Activated T-cell treated with anti-CD3 and anti-CD28 coated beads, Interleukin-2, amount 50 U/mL, for 4 hours (primary cell): Measurements from ENCODE around the gene CNTN5. TPM values are rescaled to one million over a fixed set of nuclear protein-coding genes. Genes with fewer than 3 reads are reported as not detected.

Source experiments
- ATAC-seq, 2 donors: fragments of 200-7000 bp; cut with Tn5 transposase; one replicate each; pipeline ENCODE4 v1.10.0; 2021
- DNase-seq: peaks from one replicate; pipeline ENCODE4 v3.0.0-alpha.2; 2020
- H3K27me3 Mint-ChIP-seq: one replicate; pipeline ENCODE4 v1.8.0; 2021; ENCODE audit warnings: low read depth, mixed read lengths
- H3K36me3 Mint-ChIP-seq: one replicate; pipeline ENCODE4 v1.8.0; 2022; ENCODE audit warnings: mixed read lengths; ENCODE audit not compliant: insufficient read depth
- H3K4me1 Mint-ChIP-seq: one replicate; pipeline ENCODE4 v1.8.0; 2021; ENCODE audit warnings: low read depth, mixed read lengths
- H3K4me3 Mint-ChIP-seq: one replicate; pipeline ENCODE4 v1.8.0; 2021; ENCODE audit warnings: mild to moderate bottlenecking, moderate library complexity, mixed read lengths
- H3K9me3 Mint-ChIP-seq: one replicate; pipeline ENCODE4 v1.8.0; 2021; ENCODE audit warnings: mixed read lengths
- total RNA-seq, 3 donors: library from RNA; stranded (reverse); gene quantifications; one replicate each; pipeline ENCODE4 v1.2.1, GENCODE V29; 2021

The CNTN5 gene
- total RNA-seq, 3 donors from 2014 or later, result not detected

- no peaks in the 10 kb centered on the region for H3K4me1 Mint-ChIP-seq
- peaks cover 4% of the 10 kb centered on the region for H3K9me3 Mint-ChIP-seq
- no peak for ATAC-seq
These were observed 402.1 kb downstream of the CNTN5 start for GRCh38 chr11:99422581-99423427.

GRCh38 chr11:99423428-99423983, 402.8 kb downstream of the CNTN5 start:
- DNase-seq (no peak), ATAC-seq (no peak)
- H3K27me3 Mint-ChIP-seq, result no peaks in the 10 kb centered on the region
- H3K4me1 Mint-ChIP-seq, result no peaks in the 10 kb centered on the region
- H3K36me3 Mint-ChIP-seq, result no peaks in the 10 kb centered on the region
- H3K4me3 Mint-ChIP-seq, result no peak overlapping the region
- H3K9me3 Mint-ChIP-seq, result peaks cover 4% of the 10 kb centered on the region

More at GRCh38 chr11:99422581-99423427, 402.1 kb downstream of the CNTN5 start:
- H3K27me3 Mint-ChIP-seq, result no peaks in the 10 kb centered on the region
- no peak overlapping the region for H3K4me3 Mint-ChIP-seq
- no peak for DNase-seq
- no peaks in the 10 kb centered on the region for H3K36me3 Mint-ChIP-seq

- Mint-ChIP-seq H3K4me1 (no peaks in the 10 kb centered on the region), H3K36me3 (no peaks in the 10 kb centered on the region), H3K9me3 (peaks cover 4% of the 10 kb centered on the region), H3K27me3 (no peaks in the 10 kb centered on the region), H3K4me3 (no peak overlapping the region)
- DNase-seq, result no peak
- ATAC-seq, result no peak
These were observed 403.8 kb downstream of the CNTN5 start for GRCh38 chr11:99424313-99425084.

GRCh38 chr11:99425596-99425995, 404.8 kb downstream of the CNTN5 start:
- H3K4me1 Mint-ChIP-seq, result no peaks in the 10 kb centered on the region
- no peak overlapping the region for H3K4me3 Mint-ChIP-seq
- DNase-seq (no peak), ATAC-seq (no peak)
- H3K27me3 Mint-ChIP-seq, result no peaks in the 10 kb centered on the region
- H3K36me3 Mint-ChIP-seq, result no peaks in the 10 kb centered on the region
- peaks cover 4% of the 10 kb centered on the region for H3K9me3 Mint-ChIP-seq

GRCh38 chr11:99432677-99433076, 411.9 kb downstream of the CNTN5 start:
- ATAC-seq (no peak), DNase-seq (no peak)
- Mint-ChIP-seq H3K27me3 (no peaks in the 10 kb centered on the region), H3K4me1 (no peaks in the 10 kb centered on the region), H3K36me3 (no peaks in the 10 kb centered on the region), H3K9me3 (peaks cover 16% of the 10 kb centered on the region), H3K4me3 (no peak overlapping the region)

- DNase-seq (no peak), ATAC-seq (no peak)
These were observed 422.5 kb downstream of the CNTN5 start for GRCh38 chr11:99443276-99443675.

GRCh38 chr11:99446400-99446799, 425.7 kb downstream of the CNTN5 start:
- ATAC-seq (no peak), DNase-seq (no peak)
- Mint-ChIP-seq H3K36me3 (no peaks in the 10 kb centered on the region), H3K27me3 (no peaks in the 10 kb centered on the region), H3K4me3 (no peak overlapping the region), H3K9me3 (no peaks in the 10 kb centered on the region), H3K4me1 (no peaks in the 10 kb centered on the region)

More at GRCh38 chr11:99443276-99443675, 422.5 kb downstream of the CNTN5 start:
- no peaks in the 10 kb centered on the region for H3K27me3 Mint-ChIP-seq
- no peaks in the 10 kb centered on the region for H3K36me3 Mint-ChIP-seq
- peaks cover 7% of the 10 kb centered on the region for H3K9me3 Mint-ChIP-seq
- H3K4me3 Mint-ChIP-seq, result no peak overlapping the region
- no peaks in the 10 kb centered on the region for H3K4me1 Mint-ChIP-seq

- no peaks in the 10 kb centered on the region for H3K27me3 Mint-ChIP-seq
- no peak overlapping the region for H3K4me3 Mint-ChIP-seq
- H3K36me3 Mint-ChIP-seq, result no peaks in the 10 kb centered on the region
- DNase-seq, result no peak
- no peaks in the 10 kb centered on the region for H3K4me1 Mint-ChIP-seq
- ATAC-seq, result no peak
- peaks cover 4% of the 10 kb centered on the region for H3K9me3 Mint-ChIP-seq
These were observed 428.6 kb downstream of the CNTN5 start for GRCh38 chr11:99449345-99449744.

- no peak overlapping the region for H3K4me3 Mint-ChIP-seq
- peaks cover 4% of the 10 kb centered on the region for H3K9me3 Mint-ChIP-seq
- H3K4me1 Mint-ChIP-seq, result no peaks in the 10 kb centered on the region
- H3K36me3 Mint-ChIP-seq, result no peaks in the 10 kb centered on the region
- H3K27me3 Mint-ChIP-seq, result no peaks in the 10 kb centered on the region
- ATAC-seq (no peak), DNase-seq (no peak)
These were observed 431.3 kb downstream of the CNTN5 start for GRCh38 chr11:99452075-99452474.

GRCh38 chr11:99461913-99462312, 441.2 kb downstream of the CNTN5 start:
- no peaks in the 10 kb centered on the region for H3K27me3 Mint-ChIP-seq
- H3K4me3 Mint-ChIP-seq, result no peak overlapping the region
- no peaks in the 10 kb centered on the region for H3K4me1 Mint-ChIP-seq
- ATAC-seq, result no peak
- no peaks in the 10 kb centered on the region for H3K36me3 Mint-ChIP-seq
- no peak for DNase-seq
- H3K9me3 Mint-ChIP-seq, result peaks cover 16% of the 10 kb centered on the region

GRCh38 chr11:99464985-99465384, 444.2 kb downstream of the CNTN5 start:
- Mint-ChIP-seq H3K9me3 (peaks cover 3% of the 10 kb centered on the region), H3K36me3 (no peaks in the 10 kb centered on the region), H3K4me3 (no peak overlapping the region), H3K27me3 (no peaks in the 10 kb centered on the region), H3K4me1 (no peaks in the 10 kb centered on the region)
- ATAC-seq (no peak), DNase-seq (no peak)

GRCh38 chr11:99489581-99489980, 468.8 kb downstream of the CNTN5 start:
- H3K27me3 Mint-ChIP-seq, result no peaks in the 10 kb centered on the region
- no peaks in the 10 kb centered on the region for H3K36me3 Mint-ChIP-seq
- no peak for ATAC-seq
- H3K9me3 Mint-ChIP-seq, result peaks cover 15% of the 10 kb centered on the region
- H3K4me3 Mint-ChIP-seq, result no peak overlapping the region
- DNase-seq, result no peak
- no peaks in the 10 kb centered on the region for H3K4me1 Mint-ChIP-seq

- Mint-ChIP-seq H3K4me3 (no peak overlapping the region), H3K4me1 (no peaks in the 10 kb centered on the region), H3K27me3 (no peaks in the 10 kb centered on the region), H3K9me3 (peaks cover 4% of the 10 kb centered on the region), H3K36me3 (no peaks in the 10 kb centered on the region)
- ATAC-seq (no peak), DNase-seq (no peak)
These were observed 473.3 kb downstream of the CNTN5 start for GRCh38 chr11:99494065-99494464.

GRCh38 chr11:99501655-99502054, 480.9 kb downstream of the CNTN5 start:
- DNase-seq, result no peak
- Mint-ChIP-seq H3K4me1 (no peaks in the 10 kb centered on the region), H3K9me3 (peaks cover 22% of the 10 kb centered on the region), H3K36me3 (no peaks in the 10 kb centered on the region), H3K27me3 (no peaks in the 10 kb centered on the region), H3K4me3 (no peak overlapping the region)
- no peak for ATAC-seq
